Ovary (tissue), 3 donors: Measurements from ENCODE around the gene SMO.

ENCODE experiments used
- CTCF ChIP-seq, 3 donors: fragments of 450-650 bp in 2 of 3; fragments of 200-600 bp in 1 of 3; IDR thresholded peaks; one replicate each; pipeline versions ENCODE4 v1.5.1 to v1.8.0; 2016 to 2022; ENCODE audit warnings: antibody characterized with exemption in 3 of 3, mild to moderate bottlenecking in 1 of 3
- EP300 ChIP-seq: sonication (generic); formaldehyde crosslinking; IDR thresholded peaks from one replicate; pipeline ENCODE4 v1.6.1; 2017; ENCODE audit warnings: antibody characterized with exemption
- POLR2A ChIP-seq: fragments of 450-650 bp; IDR thresholded peaks from one replicate; pipeline ENCODE4 v1.6.1; 2017; ENCODE audit warnings: antibody characterized with exemption, mild to moderate bottlenecking, moderate library complexity
- donor health status: DM: no; HTN: no; CAD: no.

DNA sequence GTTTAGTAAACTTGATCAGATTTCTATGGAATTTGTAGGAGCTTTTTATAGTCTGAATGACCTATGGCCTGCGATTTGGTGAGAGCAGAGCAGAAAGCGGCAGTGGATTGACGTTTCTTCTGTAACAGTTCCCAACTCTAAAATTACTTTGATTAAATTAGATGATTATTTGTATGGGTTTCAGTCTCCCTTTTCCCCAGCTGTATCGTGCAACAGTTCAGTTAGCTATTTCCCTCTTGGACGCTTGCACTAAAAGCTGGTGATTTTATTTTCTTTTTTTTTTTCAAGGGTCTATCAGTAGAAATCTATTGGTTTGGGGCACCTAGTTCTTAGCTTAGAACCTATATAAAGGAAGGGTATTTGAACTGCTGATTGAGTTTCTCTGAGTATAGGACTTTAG lies 43.2 kb downstream of the SMO start:
- TF ChIP-seq CTCF (IDR thresholded peaks at IDR 0.05) (no peak), POLR2A (no peak), EP300 (no peak)
